Measurements from ENCODE around the gene AGAP2. TPM values are rescaled to one million over a fixed set of nuclear protein-coding genes. Genes with fewer than 3 reads are reported as not detected.

AGAP2 gene
- total RNA-seq, 1 donor from 2014 or later: 1.4 TPM

DNA sequence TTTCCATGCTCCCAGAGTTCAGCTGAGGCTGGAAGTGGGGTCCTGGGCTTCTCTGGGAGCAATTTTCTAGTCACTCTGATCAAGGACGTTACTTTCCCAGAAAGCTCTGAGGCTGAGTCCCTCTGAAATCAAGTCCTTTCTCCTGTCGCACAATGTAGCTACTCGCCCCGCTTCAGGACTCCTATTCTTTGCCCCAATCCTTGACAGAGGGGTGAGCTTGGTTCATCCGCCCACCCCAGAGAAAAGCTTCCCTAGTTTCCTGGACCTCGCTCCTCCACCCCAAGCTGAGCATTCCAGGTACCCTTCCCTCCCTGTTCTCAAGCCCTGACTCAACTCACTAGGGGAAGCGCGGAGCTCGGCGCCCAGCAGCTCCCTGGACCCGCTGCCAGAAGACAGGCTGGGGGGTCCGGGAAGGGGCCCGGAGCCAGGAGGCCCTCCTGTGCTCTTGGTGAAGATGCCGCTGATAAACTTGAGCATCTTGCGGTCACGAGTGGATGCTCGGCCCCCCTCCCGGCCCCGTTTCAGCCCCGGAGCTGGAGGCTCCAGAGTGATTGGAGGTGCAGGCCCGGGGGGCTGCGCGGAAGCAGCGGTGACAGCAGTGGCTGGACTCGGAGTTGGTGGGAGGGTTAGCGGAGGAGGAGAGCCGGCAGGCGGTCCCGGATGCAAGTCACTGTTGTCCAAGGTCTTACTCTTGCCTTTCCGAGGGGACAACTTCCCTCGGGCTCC is 1.6 kb downstream of the AGAP2 start:
- DNase-seq (ENCODE audit: low spot score): no peak

DNA sequence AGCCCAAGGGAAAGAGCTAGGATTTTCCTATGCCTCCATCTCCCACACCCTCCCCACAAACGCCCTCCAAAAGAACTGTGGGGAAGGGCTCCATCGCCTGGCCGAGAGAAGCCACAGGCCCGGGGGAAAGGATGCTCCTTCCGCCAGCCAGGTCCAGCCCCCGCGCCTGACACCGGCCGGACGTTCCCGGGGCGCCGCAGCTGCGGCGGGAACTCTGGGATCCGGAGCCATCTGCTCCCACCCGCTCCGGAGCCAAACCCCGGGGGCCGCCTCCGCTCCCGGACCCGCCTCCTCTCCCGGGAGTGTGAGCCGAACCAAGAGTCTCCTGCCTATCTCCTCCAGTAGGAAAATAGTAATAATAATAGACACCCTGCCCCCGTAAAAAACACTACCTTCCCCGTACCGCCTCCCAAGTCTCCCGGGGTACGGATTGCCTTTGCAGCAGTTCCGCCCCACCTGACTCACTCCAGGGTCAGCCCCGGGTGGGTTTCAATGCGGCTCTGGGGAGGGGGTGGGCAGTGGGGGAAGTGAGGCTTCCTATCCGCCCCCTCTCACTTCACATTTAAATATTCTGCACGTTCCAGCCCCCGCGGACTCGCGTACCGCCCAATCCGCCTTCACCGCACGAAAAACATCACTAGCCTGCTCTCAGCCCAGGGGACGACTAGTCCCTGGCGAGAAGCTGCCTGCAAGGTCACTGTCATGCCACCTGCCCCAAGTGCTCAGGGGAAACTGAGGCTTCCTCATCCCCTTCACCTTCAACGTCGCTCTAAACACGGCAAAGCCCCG is 2.4 kb downstream of the AGAP2 start:
- DNase-seq (ENCODE audit: low spot score): no peak

DNA sequence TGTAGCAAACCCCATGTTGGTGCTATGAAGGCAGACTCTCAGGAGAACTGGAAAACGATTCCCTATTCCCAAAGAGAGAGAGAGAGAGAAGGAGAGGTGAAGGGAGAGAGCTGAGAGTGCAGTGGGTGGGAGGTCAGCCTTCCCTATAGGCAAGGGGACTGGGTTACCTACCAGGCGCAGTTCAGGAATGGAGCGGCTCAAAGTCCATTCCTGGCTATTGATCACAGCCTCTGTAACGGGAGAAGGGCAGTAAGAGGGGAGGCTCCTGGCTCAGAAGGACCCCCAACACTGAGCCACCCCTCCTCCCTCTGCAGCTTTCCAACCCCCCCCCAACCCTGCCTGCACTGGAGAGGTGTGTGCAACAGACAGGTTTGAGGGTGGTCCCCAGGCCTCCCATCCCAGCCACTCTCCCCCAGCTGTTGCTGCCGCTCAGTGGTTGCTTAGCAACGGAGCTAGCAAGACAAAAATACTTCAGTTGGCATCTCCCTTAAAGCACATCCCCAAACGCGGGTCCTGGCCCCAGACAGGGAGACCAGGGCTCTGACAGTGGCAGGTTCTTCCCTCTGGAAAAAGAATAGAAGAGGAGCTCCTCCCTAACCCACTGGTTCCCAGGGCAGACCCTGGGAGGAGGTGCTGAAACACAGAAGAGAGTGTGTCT is 3.2 kb downstream of the AGAP2 start:
- no peak for DNase-seq (ENCODE audit: low spot score)

DNA sequence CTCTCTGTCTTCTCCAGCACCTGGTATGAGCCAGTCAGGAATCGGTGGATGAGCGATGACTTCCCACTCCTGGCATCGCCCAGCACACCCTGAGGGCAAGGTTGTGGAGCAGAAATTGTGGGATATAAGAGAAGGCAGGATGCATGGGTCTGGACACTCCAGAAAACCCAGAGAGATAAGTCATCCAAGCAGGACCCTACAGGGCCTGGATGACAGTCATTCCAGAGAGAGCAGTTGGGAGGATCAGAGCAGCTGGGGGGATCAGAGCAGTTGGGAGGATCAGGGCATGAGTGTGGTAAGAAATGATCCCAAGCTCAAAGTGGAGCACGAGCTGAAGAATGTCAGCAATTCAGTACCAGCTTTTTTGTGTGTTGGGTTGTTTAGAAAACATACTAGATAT is 4.0 kb downstream of the AGAP2 start:
- DNase-seq (ENCODE audit: low spot score): no peak

DNA sequence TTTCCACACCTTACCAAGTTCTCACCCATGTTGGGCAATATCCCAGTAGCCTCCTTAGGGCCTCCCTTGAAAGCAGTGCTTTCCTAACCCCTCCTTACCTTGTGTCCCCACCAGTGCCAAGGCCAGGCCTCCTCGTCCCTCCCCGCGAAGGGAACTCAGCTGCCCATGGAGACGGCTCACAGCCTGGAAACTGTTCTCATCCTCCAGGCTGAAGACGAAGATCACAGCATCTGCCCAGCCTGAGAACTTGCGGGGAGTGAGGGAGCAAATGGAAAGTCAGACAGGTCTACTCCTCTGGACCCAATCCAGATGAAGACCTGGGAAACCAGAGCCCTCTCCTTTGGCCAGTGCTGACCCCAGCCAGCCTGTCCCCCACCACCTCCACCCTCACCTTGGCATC is 4.6 kb downstream of the AGAP2 start:
- no peak for DNase-seq (ENCODE audit: low spot score)

DNA sequence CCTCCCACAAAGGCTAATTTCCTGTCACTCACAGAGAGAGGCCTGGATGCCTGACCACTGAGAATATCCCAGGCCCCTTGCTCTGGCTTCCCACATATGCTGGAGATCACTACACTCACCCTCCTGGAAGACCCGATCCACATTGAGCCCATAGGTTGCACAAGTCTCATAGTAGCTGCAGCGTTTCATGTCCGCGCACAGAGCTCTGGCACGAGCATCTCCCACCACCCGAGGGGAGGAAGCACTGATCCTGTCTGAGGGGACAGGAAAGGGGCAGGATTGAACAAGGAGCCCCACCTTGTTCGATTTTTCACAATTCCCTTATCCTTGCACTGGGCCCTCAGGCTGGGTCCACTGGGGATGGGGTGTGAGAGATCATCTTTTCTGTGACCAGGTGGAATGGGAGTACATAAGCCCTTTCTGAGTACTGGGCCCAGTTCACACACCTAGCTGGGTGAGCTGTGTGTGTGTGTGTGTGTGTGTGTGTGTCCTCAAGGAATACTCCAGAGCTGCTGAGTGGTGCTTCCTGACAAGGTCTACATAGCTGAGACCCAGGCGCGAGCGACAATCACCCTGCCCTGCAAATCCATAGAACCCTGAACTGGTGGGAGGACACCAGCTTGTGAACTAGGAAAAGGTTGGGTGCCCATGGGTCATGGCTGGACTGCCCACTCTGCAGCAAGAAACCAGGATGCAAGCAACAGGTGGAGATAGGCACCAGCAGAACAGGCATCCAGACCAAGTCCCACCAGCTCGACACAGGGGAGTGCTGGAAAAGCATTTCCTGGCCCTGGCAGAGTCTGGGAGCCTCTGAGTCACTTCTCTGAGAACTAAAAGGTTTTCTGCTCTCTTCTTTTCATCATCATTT is 5.6 kb downstream of the AGAP2 start:
- DNase-seq (ENCODE audit: low spot score): no peak

DNA sequence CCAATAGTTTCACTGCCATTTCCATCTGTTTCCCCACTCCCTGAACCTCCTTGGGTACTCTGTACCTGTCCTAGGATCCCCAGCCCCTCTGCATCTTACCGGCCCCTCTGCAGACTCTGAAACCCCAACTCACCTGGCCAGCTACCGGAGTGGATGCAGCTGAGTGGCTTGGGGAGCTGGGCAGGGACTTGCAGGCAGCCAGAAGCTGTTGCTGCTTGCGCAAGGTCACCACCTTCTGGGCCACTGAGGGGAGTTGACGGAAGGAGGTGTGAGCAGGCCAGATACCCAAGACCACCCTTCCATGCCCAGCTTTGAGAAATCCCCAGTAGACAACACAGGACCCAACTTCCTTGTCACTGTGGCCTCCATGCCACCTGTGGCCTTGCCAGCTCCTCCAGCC is 6.3 kb downstream of the AGAP2 start:
- no peak for DNase-seq (ENCODE audit: low spot score)

DNA sequence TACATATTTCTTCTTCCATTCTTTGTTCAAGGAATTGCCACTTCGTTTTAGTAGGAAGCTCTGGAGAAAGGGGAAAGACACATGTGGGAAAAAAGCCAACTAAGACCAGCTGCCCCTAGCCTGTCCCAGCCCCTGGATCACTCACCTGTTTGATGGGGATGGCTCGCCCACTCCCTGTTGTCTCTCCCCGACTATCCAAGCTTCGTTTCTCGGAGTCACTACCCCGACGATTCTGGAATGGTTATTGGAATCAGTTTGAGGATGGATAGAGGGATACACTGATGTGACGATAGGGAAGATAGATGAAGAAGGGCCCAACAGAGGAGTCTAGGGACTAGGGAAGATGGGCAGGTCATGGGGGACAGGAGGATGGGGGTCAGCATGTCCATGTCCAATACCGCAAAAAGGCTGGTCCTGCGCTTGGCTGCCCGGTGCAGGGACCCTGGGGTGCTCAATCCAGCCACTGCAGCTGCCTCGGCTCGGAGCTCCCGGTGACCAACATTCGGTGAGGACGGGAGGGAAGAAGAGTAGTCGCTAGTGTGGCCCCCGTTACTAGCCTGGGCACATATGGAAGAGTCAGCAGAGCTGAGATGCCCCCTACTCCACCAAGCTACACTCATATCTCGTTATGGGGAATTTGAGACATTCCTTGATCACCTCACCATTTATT is 7.0 kb downstream of the AGAP2 start:
- no peak for DNase-seq (ENCODE audit: low spot score)

DNA sequence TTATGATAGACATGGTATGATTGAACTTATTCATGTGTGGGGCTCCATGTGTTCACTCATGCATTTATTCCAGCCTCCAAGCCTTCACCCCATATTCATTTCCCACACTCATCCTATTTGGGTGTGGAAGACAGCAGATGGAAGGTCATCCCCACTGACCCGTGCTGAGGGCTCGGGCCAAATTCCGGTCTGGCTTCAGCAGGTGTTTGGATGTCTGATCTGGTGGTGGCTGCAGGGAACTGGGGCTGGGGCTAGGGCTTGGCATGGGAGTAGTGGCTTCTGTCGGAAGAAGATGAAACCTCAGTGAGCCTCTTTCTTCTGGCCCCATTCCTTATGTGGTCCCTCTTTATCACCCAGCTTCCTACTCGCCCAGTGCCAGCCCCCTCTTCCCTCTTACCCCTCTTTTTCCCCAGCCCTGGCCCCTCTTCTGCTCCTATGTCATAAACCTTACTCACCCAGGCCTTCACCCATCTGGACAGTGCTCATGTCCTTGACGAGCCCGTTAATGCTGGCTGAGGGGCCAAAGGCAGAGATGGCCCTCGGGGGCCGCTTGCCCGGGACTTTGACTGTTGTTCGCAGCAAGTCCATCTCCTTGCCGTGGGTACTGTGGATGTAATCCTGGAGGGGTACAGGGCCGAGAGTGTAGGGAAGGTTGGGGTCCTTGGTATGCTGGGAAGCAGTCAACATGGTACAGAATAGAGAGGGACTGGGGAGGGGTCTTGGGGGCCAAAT is 8.0 kb downstream of the AGAP2 start:
- peak; percentile 0 for DNase-seq (ENCODE audit: low spot score)

DNA sequence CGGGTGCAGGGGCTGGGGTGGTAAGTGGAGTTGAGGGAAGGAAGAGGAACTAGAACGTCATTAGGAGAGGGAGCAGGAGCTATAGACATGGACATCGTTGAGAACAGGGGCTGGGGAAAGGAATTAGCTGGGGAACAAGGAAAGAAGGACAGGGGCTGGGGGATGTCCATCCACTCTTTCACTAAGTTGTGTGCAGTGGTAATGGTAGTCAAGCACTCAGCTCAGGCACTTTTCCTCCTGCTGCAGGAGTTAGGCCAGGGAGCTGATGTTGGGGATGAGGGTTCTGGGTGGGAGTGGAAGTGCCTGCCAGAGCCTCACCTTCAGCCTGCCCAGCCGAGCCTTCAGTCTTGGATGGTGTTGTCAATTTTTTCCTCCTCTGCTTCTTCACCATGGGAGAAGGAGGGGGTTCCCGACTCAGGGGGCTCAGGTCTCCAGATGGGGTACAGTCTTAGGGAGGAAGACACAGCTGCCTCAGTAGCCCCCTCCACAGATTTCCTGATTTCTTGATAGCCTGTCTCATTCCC is 9.2 kb downstream of the AGAP2 start:
- DNase-seq (ENCODE audit: low spot score): no peak

DNA sequence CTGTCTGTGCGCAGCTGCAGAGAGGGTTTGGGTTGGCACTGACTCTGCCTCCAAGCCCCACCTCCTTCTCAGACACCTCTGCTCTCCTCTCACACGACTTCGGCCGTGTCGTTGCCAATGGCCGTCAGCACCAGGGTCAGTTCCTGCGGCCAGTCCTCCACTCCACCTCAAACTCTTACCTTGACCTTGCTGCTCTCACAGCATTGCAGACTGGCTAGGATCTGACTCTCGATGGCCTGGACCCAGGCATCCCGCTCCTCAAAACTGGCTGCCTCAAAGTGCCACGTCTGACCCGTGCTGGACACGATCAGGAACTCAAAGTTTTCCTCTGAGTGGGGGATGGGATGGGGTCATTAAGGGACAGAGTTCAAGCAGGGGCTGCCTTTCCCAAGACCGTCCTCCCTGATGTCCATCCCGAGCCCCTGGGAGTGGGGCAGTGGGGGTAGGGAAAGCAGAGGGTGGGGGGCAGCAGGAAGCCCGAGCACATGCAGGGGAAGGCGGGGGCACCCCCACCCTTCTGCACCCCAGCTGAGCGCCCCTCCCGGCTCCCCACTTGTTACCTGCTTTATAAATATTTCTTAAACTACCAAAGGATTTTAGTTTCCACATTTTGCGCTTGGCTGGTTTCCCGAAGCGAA is 10.7 kb downstream of the AGAP2 start:
- DNase-seq (ENCODE audit: low spot score): no peak

DNA sequence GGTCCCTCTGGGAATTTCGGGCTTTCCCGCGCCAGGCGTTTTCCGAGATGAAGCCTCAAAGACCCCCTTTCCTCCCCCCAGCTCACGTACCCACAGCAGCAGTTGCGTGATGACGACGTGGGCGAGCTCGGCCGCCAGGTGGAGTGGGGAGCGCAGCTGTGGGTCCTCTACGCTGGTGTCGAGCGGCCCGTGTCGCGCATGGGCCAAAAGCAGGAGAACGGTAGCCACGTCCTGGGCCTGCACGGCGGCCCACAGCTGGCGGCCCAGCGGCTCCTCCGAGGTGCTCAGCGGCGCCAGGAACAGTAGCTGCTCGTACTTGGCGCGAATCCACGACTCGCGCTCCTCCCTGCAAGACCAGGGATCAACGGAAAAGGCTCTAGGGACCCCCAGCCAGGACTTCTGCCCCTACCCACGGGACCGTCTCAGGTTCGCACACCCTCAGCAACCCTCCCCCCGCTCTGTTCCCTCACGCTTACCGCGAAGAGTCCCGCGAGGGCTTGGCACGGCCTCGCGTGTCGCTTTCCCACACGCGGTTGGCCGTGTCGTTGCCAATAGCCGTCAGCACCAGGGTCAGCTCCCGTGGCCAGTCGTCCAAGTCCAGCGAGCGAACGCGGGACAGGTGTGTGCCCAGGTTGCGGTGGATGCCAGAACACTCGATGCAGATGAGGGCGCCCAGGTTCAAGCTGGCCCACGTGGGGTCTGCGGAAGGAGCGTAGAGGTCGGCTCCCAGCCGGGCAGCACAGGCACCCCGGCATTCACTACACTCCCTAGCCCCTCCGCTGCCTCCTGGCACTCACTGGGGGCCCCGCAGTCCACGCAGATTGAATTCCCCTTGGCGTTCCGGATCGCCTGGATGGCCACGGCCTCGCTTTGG is 11.4 kb downstream of the AGAP2 start:
- DNase-seq (ENCODE audit: low spot score): no peak

DNA sequence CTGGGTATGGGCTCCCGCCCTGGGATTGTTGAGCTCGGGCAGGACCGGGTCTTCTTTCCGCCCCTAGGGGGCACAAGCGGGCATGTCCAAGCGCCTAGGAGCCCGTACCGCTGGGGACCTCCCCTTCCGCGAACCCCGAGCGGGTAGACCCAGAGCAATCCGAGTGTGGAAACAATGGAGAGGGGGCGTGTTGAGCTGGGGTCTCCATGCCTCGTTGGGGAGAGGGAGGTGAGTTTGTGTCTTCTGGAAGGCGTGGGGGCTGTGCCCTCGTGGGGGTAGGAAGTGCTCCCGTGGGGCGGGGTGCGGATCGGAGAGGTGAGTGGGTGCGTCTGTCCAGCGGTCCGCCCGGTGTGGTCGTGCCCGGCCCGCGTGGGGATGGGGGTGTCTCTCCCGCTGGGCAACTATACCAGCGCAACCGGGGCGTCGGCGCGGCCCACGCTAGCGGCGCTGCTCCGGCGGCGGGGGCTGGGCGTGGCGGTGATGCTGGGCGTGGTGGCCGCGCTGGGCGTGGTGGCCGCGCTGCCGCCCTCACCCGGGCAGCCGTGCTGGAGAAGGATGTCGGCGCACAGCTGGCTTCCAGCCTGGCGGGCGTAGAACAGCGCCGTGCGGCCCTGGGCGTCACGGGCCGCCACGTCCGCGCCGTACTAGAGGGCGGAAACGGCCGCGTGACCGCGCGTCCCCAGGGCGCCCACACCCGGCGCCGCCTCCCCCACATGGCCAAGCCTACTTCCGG is 12.2 kb downstream of the AGAP2 start:
- DNase-seq (ENCODE audit: low spot score): peak; percentile 84

DNA sequence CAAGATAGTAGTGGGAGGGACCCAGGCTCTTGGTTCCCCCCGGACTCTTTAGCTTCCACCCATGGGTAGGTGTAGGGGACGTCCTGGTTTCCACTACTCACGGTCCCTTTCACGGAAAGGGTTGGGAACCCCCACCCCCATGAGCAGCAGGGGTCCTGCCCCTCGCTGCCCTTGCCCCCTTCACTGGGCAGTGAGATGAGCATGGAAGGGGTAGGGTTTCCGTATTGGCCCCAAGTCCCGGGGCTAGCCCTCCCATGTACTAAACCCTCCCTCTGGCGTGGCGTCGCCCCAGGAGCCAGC is 12.7 kb downstream of the AGAP2 start:
- no peak for DNase-seq (ENCODE audit: low spot score)

DNA sequence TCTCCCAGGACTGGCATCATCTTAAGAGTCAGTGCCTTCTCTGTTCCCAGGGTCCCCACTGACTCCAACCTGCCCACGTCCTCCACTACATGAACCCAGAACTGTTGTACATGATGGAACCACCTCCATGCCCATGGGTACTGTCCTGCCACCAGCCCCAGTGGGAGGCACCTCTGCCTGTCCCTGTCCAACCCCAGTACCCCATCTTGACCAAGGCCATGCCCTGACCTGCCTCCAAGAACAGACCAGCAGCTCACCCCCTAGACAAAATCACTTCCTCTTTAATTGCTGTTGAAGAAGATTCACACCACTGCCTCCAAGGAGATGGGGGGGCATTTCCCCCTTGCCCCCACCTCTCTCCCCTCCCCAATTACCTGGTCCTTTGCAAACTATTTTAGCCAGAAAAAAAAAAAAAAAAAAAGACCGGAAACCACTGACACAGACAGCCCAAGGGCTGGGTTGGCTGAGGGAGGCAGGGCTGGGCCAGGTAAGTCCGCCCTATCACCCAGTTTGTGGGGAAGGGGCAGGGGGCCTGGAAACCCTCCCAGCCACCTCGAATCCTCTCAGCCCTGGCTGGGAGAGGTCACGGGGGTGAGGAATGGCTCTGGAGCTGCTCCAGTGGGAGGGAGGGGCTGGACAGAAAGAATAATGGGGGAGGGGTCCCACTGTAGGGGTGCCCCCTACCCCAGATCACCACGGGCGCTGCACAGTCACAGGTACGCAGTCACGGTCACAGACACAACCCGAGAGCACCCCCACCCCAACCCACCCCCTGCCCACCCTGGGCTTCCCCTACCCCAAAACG is 13.4 kb downstream of the AGAP2 start:
- DNase-seq (ENCODE audit: low spot score): no peak

DNA sequence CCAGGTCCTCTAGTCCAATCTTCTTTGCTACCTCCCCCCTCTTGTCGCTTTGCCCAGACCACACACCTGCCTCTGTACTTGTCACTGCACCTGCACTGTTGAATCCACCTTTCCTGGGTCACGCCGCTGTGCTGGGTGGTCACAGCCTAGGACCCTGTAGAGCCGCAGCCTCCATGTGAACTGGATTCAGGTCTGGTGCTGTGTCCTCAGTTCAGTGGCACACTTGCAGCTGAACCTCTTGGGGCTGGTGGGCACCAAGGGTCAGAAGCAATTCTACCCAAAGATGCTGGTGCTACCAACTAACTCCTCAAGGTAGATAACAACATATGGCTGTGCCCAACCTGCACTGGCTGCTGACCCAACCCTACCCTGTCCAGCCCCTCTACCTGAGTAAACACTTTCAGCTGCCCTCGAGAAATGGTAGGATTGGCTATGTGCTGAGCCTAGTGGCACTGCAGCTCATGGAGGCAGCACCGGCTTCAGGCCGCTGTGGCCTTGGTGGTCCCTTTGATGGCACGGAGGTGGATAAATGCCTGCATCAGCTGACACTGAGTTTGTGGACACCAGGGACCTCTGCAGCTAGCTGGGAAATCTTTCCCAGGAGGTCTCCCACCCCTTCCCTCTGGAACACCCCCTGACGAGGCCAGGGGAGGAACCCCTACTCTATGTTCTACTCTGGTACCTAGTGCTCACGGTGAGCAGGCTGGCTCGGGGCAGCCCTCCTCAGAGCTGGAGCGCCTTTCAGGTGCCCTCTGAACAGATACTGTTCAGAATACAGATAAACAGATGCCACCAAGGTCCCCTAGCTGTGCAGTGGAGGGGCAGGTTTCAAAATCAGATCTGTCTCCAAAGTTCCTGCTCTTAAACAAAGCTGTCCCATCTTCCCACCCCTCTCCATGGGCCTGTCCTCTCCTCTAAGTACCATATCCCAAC is 14.3 kb downstream of the AGAP2 start:
- no peak for DNase-seq (ENCODE audit: low spot score)

All from umbilical cord (tissue), 2 donors.